Measurements from ENCODE around the gene CSTPP1.

- TF ChIP-seq CEBPB (IDR thresholded peaks at IDR 0.05; ENCODE audit: low read depth, low read length) = peak; percentile 33; the same call in 1 of the 2 replicates
- TF ChIP-seq CTCF (conservative IDR thresholded peaks at IDR 0.05; ENCODE audit: low read depth, low read length) = no peak
- TF ChIP-seq POLR2A (IDR thresholded peaks at IDR 0.05; ENCODE audit: low read depth, low read length) = no peak
- TF ChIP-seq FOS (IDR thresholded peaks at IDR 0.05; ENCODE audit: low read depth, low read length) = no peak
- TF ChIP-seq ELK1 (IDR thresholded peaks at IDR 0.05; ENCODE audit: borderline replicate concordance, low read depth, low read length) = no peak
- TF ChIP-seq SMC3 (IDR thresholded peaks at IDR 0.05; ENCODE audit: low read depth, low read length) = no peak
- no peak for TF ChIP-seq RAD21 (IDR thresholded peaks at IDR 0.05; ENCODE audit: low read length)
- TF ChIP-seq USF2 (IDR thresholded peaks at IDR 0.05; ENCODE audit: low read depth, low read length) = no peak
- no peak for TF ChIP-seq RFX5 (IDR thresholded peaks at IDR 0.05; ENCODE audit: low read depth, low read length)
- TF ChIP-seq RCOR1 (IDR thresholded peaks at IDR 0.05; ENCODE audit: insufficient replicate concordance, low read length) = no peak
Observed at GRCh38 chr11:47061429-47062178, 125.0 kb downstream of the CSTPP1 start.
